HK-2 (cell line): ENCODE results near the gene MUCL1.

Source experiments
- DNase-seq: peaks from one replicate; pipeline ENCODE4 v3.0.0-alpha.2; 2018; ENCODE audit not compliant: unreplicated experiment

Gene MUCL1

GRCh38 chr12:54891717-54892478, 37.6 kb downstream of the MUCL1 start:
- DNase-seq, result no peak
